Activated naive CD4-positive, alpha-beta T cell treated with Interleukin-2 at 50 U/mL for 16 hours (primary cell): ENCODE data around the gene PRKACB.
"Not testable (repeated sequence)": the region's sequence is repeated elsewhere in the genome, so short reads cannot be mapped to it uniquely, and the experiment has no call there.

Source experiments
- DNase-seq: peaks from one replicate; pipeline ENCODE4 v3.0.0-alpha.2; 2020

Gene PRKACB

GRCh38 chr1:84143796-84144565 is at the start of gene PRKACB:
Gene PRKACB (plus strand): TSS chr1:84144271. CDS start chr1:84144362, 91 bp downstream.
- no peak for DNase-seq

DNA sequence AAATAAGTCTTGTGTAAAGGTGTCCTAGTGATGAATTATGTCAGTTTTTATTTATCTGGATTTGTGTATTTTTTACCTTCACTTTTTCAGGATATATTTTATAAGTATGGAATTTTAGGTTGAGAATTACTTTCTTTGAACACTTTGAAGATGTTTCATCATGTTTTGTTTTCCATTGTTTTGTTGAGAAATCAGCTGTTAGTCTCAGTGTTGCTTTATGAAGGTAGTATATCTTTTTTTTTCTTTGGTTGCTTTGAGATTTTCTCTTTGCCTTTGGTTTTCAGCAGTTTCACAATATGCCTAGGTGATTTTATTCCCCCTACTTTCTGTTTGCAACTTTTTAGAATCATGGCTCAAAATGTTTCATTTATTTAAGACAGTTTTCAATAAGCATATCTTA is 48.8 kb upstream of the PRKACB start:
- no peak for DNase-seq

DNA sequence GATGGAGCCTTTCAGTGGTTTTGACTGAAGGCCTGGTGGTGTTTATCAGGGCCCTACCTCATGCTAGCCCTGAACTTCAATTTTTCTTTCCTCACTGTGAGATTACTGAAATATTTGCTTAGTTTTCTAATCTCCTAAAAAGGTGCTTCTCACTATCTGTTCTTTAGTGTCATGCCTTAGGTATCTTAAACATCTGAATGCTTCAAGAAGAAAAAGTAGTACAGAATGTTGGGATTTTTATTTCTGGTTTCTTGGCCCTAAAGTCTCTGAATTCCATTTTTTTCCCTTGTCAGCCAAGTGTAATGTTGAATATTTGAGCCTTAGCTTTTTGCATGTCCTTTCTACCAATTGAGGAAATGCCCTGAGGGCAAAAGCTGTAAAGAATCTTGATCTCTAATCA is 47.9 kb upstream of the PRKACB start:
- no peak for DNase-seq

- DNase-seq = no peak
These were observed 42.9 kb upstream of the PRKACB start for GRCh38 chr1:84101204-84101603.

DNA sequence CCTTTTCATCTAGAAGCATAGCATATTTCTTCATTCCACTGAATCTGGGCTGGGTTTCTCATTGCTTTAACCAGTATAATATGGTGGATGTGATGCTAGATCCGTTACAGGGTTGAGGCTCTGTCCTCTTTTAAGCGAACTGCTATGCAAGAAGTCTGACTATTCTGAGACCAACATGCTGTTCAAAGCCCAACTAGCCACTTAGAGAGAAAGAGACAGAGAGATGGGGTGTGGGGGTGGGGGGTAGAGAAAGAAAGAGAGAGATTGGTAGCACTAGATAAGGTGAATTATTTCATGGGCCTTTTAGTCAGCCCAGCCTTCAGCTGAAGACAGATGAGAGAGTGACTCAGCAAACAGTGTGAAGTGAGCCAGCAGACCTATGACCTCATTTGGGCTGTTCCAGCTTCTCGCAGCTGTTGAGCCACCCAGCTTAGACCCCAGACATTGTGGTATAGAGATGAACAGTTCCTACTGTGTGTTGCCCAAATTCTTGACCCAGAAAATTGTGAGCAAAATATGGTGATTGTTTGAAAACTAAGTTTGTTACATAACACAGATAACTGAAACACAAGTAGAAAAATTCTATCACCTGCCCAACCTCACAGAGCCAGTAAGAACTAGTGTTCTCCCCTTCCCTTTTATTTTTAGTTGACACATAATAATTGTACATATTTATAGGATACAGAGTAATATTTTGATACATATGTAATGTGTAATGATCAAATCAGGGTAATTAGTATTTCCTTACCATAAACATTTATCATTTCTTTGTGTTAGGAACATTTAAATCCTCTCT is 40.7 kb upstream of the PRKACB start:
- no peak for DNase-seq

- not testable (repeated sequence) for DNase-seq
These were observed 36.5 kb upstream of the PRKACB start for GRCh38 chr1:84107538-84107937.

DNA sequence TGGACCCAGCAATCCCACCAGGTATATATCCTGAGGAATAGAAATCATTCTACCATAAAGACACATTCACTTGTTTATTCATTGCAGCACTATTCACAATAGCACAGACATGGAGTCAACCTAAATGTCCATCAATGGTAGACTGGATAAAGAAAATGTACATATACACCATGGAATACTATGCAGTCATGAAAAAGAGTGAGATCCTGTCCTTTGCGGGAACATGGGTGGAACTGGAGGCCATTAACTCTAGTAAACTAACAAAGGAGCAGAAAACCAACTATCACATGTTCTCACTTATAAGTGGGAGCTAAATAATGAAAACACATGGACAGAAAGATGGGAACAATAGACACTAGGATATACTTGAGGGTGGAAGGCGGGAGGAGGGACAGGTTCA is 36.1 kb upstream of the PRKACB start:
- no peak for DNase-seq

DNA sequence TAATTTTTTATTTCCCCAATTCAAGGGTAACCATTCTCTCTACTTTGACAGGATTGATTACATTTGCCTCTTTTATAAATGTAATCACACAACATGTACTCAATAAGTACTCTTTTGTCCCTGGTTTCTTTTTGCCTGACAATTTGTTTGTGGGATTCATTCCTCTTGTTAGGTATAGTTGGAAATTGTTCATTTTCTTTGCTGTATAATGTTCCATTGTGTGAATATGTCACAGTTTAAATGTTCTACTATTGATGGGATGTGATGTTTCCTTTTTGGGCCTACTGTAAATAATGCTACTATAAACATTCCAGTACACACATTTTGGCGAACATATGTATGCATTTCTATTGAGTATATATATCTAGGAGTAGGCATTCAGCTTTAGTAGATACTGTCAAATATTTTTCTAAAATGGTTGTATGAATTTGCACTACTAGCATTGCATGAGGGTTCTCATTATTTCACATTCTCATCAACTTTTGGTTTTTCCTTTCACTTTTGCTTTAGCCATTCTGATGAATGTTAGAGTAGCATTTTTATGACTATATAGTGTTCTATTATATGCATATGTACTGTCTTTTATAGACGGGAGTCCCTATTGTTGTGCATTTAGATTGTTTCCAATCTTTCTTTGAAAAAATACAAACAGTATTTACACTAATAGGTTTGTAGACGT is 35.0 kb upstream of the PRKACB start:
- DNase-seq = no peak

DNA sequence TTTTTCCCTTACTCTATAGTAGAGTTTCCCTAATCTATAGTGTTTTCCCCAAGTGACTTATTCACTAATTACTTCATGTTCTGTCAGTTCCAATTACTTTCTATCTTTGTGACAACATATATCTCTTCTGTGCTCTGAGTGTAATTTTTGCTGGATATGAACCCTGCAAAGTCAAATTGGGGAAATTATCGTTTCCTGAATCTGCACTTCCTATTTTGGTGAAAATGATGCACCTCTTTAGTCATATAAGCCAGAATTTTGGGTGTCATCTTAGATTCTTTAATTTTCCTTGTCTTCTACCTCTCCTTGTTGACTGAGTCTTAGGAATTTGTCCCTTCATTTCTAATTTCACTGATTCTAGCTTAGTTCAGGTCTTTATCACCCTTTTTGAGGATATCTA is 33.4 kb upstream of the PRKACB start:
- DNase-seq = no peak

- no peak for DNase-seq
These were observed 27.5 kb upstream of the PRKACB start for GRCh38 chr1:84116558-84116957.

- DNase-seq = no peak
These were observed 26.2 kb upstream of the PRKACB start for GRCh38 chr1:84117868-84118267.

- no peak for DNase-seq
These were observed 22.7 kb upstream of the PRKACB start for GRCh38 chr1:84121360-84121759.

GRCh38 chr1:84122780-84123382 is 21.2 kb upstream of the PRKACB start:
- peak; percentile 45 for DNase-seq

DNA sequence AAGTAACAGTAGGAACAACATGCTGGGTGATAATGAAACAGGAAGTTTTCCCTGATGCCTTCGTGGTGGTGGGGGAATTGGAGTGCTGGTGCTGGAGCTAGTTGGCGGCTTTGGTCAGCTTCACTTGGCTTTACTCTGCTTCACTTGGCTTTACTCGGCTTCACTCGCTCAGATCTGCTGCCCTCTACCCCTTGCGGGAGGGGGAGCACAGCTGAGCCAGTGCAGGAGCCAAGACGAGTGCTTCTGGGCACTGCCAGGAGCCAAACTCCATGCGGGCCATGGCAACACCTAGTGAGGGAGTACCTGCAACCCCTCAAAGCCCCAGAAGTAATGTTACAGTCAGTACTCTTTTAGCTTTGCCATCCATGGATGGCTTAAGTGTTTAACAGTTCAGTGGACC is 10.6 kb upstream of the PRKACB start:
- DNase-seq = no peak

DNA sequence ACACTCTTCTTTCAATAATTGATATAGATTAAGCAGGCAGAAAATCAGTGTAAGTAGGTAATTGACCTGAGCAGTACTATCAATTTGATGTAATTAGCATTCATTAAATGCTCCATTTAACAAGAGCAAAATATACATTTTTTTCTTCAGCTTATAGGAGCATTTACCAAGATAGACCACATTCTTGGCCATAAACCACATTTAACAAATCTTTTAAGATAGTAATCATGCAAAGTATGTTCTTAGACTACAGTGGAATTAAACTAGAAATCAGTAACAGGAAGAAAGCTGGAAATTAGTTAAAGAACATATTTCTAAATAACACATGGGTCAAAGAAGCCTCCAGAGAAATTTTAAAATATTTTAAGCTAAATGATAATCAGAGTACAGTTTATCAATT is 8.7 kb upstream of the PRKACB start:
- no peak for DNase-seq

- DNase-seq = no peak
These were observed 2.7 kb upstream of the PRKACB start for GRCh38 chr1:84141182-84142003.

GRCh38 chr1:84145068-84145467 is 997 bp downstream of the PRKACB start:
- no peak for DNase-seq

DNA sequence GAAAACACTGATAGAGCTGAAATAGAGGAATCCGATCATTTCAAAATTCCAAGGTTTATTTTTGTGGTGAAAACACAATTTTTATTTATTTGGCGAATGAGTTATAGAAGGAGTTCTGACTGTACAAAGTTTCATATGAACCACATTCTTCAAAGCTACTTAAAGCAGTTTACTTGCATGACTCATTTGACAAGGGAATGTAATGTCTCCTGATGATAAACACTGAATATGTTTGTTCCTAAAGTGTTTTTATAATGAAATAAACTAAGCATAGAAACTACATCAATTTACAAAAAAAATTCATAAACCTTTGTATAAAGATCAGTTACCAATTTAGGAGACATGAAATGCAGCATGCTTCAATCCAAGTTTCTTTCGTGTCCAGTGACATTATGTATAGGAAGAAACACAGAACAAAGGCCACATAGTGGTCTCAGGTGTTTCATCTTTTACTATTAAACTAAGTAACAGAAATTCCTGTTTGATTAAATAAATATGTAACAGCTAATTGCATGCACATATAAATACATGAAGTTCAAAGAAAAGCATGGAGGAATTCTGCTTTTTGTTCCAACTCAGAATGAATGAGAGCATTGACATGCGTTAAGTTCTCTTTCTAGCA is 2.5 kb downstream of the PRKACB start:
- no peak for DNase-seq

- DNase-seq = no peak
These were observed 4.7 kb downstream of the PRKACB start for GRCh38 chr1:84148758-84149157.

DNA sequence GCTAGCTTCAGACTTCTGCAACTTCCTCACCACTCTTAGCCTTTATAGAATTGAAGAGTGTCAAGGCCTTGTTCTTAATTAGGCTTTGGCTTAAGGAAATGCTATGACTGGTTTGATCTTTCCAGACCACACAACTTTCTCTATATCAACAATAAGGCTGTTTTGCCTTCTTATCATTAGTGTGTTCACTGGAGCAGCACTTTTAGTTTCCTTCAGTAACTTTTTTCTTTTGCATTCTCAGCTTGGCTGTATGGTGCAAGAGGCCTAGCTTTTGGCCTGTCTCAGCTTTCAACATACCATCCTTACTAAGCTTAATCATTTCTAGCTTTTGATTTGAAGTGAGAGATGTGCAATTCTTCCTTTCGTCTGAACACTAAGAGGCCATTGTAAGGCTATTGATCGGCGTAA is 8.6 kb downstream of the PRKACB start:
- DNase-seq = no peak

DNA sequence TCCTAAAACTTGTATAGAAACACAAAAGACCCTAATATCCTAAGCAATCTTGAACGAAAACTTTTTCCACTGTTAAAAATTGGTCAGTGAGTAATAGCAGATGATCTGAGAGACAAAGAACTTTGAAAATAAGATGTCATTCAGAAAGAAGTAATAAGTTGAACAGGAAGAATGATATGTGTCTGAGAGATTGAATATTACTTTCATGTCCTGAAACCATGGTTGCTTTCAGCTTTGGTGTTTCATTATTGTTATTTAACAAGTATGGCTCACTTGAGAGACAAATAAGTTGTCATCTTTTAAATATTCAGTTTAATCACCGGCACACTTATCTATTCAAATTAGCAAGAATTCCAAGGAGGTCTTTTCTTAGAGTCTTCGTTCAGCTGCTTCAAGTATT is 11.4 kb downstream of the PRKACB start:
- DNase-seq = no peak

- DNase-seq = no peak
These were observed 12.1 kb downstream of the PRKACB start for GRCh38 chr1:84156210-84156621.
